PC-9 (cell line): ENCODE results near the gene BPI.

Source experiments
- EZH2 ChIP-seq: fragments of 200-600 bp; sonication (generic); IDR thresholded peaks from 2 replicates; pipeline ENCODE4 v1.8.0; 2017; ENCODE audit warnings: antibody characterized with exemption, low read depth
- TF ChIP-seq, protein P1 (sequence below): fragments of 200-600 bp; sonication (generic); conservative IDR thresholded peaks from 2 replicates; pipeline ENCODE4 v1.6.1; 2017; ENCODE audit warnings: mixed run types, antibody characterized with exemption, mild to moderate bottlenecking, moderate library complexity

DNA sequence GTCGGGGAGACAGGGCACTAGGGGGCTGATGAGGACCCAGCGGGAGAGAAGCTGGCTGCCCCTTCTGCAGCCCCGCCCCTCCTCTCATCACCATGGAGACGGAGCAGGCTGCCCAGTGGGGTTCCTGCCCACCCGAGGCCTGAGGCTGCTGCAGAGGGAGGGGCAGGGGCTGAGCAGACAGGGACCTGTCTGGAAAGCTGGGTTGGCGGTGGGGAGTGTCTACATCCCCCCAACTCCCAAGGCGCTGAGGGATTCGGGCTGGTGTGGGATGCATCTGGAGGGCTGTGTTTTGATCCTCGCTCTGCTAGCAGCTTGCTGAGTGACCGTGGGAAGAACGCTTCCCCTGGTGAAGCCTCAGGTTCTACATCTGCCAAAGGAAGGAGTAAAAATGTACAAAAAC is 1.2 kb upstream of the BPI start:
- TF ChIP-seq, protein P1, sequence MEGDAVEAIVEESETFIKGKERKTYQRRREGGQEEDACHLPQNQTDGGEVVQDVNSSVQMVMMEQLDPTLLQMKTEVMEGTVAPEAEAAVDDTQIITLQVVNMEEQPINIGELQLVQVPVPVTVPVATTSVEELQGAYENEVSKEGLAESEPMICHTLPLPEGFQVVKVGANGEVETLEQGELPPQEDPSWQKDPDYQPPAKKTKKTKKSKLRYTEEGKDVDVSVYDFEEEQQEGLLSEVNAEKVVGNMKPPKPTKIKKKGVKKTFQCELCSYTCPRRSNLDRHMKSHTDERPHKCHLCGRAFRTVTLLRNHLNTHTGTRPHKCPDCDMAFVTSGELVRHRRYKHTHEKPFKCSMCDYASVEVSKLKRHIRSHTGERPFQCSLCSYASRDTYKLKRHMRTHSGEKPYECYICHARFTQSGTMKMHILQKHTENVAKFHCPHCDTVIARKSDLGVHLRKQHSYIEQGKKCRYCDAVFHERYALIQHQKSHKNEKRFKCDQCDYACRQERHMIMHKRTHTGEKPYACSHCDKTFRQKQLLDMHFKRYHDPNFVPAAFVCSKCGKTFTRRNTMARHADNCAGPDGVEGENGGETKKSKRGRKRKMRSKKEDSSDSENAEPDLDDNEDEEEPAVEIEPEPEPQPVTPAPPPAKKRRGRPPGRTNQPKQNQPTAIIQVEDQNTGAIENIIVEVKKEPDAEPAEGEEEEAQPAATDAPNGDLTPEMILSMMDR: no peak
- no peak for TF ChIP-seq EZH2
